ENCODE results near the gene NCKAP5L. TPM values are rescaled to one million over a fixed set of nuclear protein-coding genes. Genes with fewer than 3 reads are reported as not detected.

The NCKAP5L gene
- polyA plus RNA-seq, 1 donor (not counting 4 experiments of a cell fraction or from before 2014, with no cell fraction given) = 3.9 TPM

GRCh38 chr12:49748306-49748705 lies 79.9 kb downstream of the NCKAP5L start:
- dilution Hi-C loops (cut with MboI; ENCODE audit: extremely low pct_ligation_motif_present, low sequenced_read_pairs) = no loop called here
- peaks cover 30% of the 10 kb centered on the region for H4K20me1 ChIP-seq (ENCODE audit: control insufficient read depth, extremely low read depth, insufficient read depth, low read length)

DNA sequence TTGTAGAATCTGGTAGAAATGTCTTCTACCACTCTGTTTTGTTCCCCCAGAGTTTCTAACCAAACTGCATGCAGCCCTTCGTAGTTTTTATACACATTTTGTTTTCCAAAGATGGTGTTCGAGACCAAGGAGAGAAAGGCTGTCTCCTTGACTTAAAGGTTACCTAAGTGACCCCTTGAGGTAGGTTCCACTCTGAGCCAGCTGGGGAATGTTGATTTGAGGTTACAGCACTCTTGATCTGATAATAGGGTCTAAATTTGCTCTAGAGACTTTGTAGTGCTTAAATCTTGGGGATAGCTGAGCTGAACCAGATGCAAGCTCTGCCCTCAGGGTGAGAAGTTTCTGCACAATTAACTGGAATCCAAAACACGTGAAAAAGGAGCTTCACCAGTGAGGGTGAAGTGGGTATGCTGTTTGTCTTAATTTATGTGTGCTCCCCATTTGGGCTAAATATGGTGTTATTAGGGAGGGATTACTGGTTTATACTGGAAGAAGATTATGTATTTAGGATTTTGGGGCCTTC lies 83.8 kb downstream of the NCKAP5L start:
- no peaks in the 10 kb centered on the region for H3K9me3 ChIP-seq (ENCODE audit: control insufficient read depth, low read depth, low read length)
- no peak for DNase-seq (ENCODE audit: low read depth, low spot score)
- H3K27me3 ChIP-seq (ENCODE audit: control insufficient read depth, extremely low read depth, insufficient read depth, low read length) = no peaks in the 10 kb centered on the region
- no peak overlapping the region for H3K27ac ChIP-seq (ENCODE audit: control insufficient read depth, insufficient read depth, low read length)
- H3K4me1 ChIP-seq (ENCODE audit: control insufficient read depth, extremely low read depth, insufficient read depth, low read length) = peaks cover 34% of the 10 kb centered on the region
- H3K36me3 ChIP-seq (ENCODE audit: control insufficient read depth in 2 of 2, extremely low read depth in 1 of 2, insufficient read depth in 2 of 2, low read length in 2 of 2) = peaks cover 3 to 16% of the 10 kb centered on the region in 2 experiments
- no peak for FAIRE-seq
- no peak overlapping the region for H2AFZ ChIP-seq (ENCODE audit: control insufficient read depth, low read length)
- dilution Hi-C loops (cut with MboI; ENCODE audit: extremely low pct_ligation_motif_present, low sequenced_read_pairs) = no loop called here
- H4K20me1 ChIP-seq (ENCODE audit: control insufficient read depth, extremely low read depth, insufficient read depth, low read length) = peaks cover 44% of the 10 kb centered on the region
- no peaks in the 10 kb centered on the region for H3K9me1 ChIP-seq (ENCODE audit: control insufficient read depth, extremely low read depth, insufficient read depth, low read length)
- TF ChIP-seq CTCF (optimal IDR thresholded peaks at IDR 0.05 in 1 of 3, IDR thresholded peaks at IDR 0.05 in 1 of 3, conservative IDR thresholded peaks at IDR 0.05 in 1 of 3; ENCODE audit: extremely low read depth in 1 of 3, insufficient read depth in 2 of 3, low read length in 3 of 3) = no peak
- TF ChIP-seq EZH2 (IDR thresholded peaks at IDR 0.05; ENCODE audit: low read length) = no peak
- no peak overlapping the region for H3K4me3 ChIP-seq (ENCODE audit: control insufficient read depth in 2 of 3, extremely low read depth in 1 of 3, insufficient read depth in 2 of 3, low read depth in 1 of 3, low read length in 3 of 3)
- peak overlapping the region; percentile 97 for H3K4me2 ChIP-seq (ENCODE audit: control insufficient read depth, extremely low read depth, insufficient read depth, low read depth, low read length)
- no peak overlapping the region for H3K9ac ChIP-seq (ENCODE audit: control insufficient read depth, extremely low read depth, insufficient read depth, low read length)
- peaks cover 77% of the 10 kb centered on the region for H3K79me2 ChIP-seq (ENCODE audit: control insufficient read depth, insufficient read depth, low read length)

More at GRCh38 chr12:49748306-49748705, 79.9 kb downstream of the NCKAP5L start:
- Histone ChIP-seq H3K36me3 (ENCODE audit: control insufficient read depth in 2 of 2, extremely low read depth in 1 of 2, insufficient read depth in 2 of 2, low read length in 2 of 2) (peaks cover 5 to 31% of the 10 kb centered on the region in 2 experiments), H3K27me3 (ENCODE audit: control insufficient read depth, extremely low read depth, insufficient read depth, low read length) (no peaks in the 10 kb centered on the region), H3K4me2 (ENCODE audit: control insufficient read depth, extremely low read depth, insufficient read depth, low read depth, low read length) (no peak overlapping the region), H3K27ac (ENCODE audit: control insufficient read depth, insufficient read depth, low read length) (peak overlapping the region; percentile 37), H2AFZ (ENCODE audit: control insufficient read depth, low read length) (no peak overlapping the region), H3K4me3 (ENCODE audit: control insufficient read depth in 2 of 3, extremely low read depth in 1 of 3, insufficient read depth in 2 of 3, low read depth in 1 of 3, low read length in 3 of 3) (no peak overlapping the region), H3K9ac (ENCODE audit: control insufficient read depth, extremely low read depth, insufficient read depth, low read length) (no peak overlapping the region), H3K79me2 (ENCODE audit: control insufficient read depth, insufficient read depth, low read length) (peaks cover 99% of the 10 kb centered on the region), H3K9me1 (ENCODE audit: control insufficient read depth, extremely low read depth, insufficient read depth, low read length) (no peaks in the 10 kb centered on the region), H3K4me1 (ENCODE audit: control insufficient read depth, extremely low read depth, insufficient read depth, low read length) (peaks cover 41% of the 10 kb centered on the region), H3K9me3 (ENCODE audit: control insufficient read depth, low read depth, low read length) (no peaks in the 10 kb centered on the region)
- TF ChIP-seq CTCF (optimal IDR thresholded peaks at IDR 0.05 in 1 of 3, IDR thresholded peaks at IDR 0.05 in 1 of 3, conservative IDR thresholded peaks at IDR 0.05 in 1 of 3; ENCODE audit: extremely low read depth in 1 of 3, insufficient read depth in 2 of 3, low read length in 3 of 3) (no peak), EZH2 (IDR thresholded peaks at IDR 0.05; ENCODE audit: low read length) (no peak)
- DNase-seq (ENCODE audit: low read depth, low spot score) (no peak), FAIRE-seq (no peak)
